Measurements from ENCODE around the gene BAG5.

The BAG5 gene

DNA sequence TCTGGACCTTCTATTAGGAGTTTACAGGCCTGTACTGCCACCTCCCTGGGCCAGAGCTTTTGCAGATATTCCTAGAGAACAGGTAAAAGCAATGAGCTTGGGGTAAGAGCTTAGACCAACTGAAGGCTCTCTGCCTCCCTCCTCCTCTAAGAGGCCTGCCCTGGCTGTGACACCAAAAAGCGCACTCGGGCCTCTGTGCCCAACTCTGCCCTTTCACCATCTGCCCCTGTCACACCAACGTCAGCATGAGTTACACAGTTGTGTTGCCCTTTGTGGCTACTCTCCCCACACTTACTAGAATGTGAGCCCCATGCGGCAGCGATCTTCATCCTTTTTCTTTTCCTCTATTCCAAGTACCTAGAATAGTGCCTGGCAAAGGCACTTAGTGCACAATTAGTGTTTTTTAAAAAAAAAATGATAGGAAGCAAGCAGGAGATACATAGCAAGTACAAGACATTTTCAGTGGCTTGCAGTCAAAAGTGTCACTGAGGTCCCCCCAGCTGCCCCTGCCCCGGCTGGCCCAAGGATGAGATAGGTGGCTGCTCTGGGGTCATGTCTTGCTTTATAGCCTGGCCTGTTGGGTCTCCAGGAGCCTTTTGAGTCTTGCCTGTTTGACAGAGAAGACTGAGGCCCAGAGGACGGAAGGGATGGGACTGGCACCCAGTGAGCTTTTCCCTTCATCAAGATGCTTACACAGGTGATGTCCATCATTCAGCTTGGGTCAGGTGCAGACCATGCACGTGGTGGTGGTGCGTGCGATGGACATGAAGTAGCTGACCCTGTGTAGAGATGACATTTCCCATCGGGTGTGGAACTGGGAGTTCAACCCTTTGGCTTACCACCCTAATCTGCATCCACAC, 52.4 kb downstream of the BAG5 start:
- no peak for DNase-seq (ENCODE audit: low read depth)

DNA sequence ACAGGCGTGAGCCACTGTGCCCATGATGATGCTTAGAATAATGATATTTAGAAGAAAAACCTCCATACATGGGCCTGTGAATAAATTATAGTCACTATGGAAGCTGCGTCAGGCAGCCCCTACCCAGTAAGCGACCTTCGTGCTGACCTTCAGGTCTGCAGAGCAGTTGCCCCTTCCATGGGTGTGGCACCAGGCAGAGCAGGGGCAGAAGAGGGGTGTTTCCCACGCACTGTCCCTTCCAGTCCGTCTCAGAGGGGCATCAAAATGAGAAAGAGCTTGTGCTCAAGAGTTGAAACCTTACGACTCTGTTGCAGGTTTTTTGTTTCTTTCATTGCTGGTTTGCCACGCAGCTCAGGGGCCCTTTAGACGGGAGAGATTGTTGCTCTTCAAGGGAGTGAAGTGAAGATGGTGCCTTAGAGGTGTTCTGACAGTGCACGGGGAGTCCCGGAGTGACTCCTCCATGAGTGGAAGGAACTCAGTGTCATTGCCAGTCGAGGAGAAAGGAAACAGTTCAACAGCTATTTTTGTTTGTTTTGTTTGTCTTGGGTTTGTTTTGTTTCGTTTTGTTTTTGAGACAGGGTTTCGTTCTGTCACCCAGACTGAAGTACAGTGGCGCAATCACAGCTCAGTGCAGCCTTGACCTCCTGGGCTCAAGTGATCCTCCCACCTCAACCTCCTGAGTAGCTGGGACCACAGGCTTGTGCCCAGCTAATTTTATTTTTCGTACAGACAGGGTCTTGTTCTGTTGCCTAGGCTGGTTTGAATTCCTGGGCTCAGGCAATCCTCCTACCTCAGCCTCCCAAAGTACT, 53.7 kb downstream of the BAG5 start:
- no peak for DNase-seq (ENCODE audit: low read depth)

DNA sequence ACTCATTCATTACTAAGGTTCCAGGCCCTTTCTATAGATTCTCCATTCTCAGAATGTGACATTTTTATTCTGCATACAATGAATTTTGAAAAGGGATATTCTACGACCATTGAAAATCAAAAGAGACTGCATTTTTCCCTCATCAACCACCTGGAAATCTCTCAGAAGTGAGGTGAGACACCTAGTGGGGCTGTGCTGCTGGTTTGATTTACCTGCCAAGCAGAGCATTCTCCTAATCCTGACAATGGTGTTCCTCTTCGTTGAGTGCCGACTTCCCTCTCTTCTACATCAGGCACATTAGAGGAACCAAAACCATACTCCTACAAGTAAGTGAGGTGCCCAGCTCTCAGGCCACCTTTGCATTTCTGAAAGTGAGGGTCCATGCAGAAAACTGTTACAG, 54.7 kb downstream of the BAG5 start:
- DNase-seq (ENCODE audit: low read depth), result no peak
